Fibroblast of lung (primary cell): ENCODE data around the gene FAM13A. TPM values are rescaled to one million over a fixed set of nuclear protein-coding genes. Genes with fewer than 3 reads are reported as not detected.
"Not testable (repeated sequence)": the region's sequence is repeated elsewhere in the genome, so short reads cannot be mapped to it uniquely, and the experiment has no call there.

Experiments
- DNase-seq, 2 donors: peaks; one replicate each; pipeline versions ENCODE4 v3.0.0 to v3.0.0-alpha.2; 2010; ENCODE audit warnings: low read depth in 2 of 2
- H2AFZ ChIP-seq: 2 replicates; pipeline ENCODE4 v1.5.1; 2012; ENCODE audit warnings: low read length, control low read depth, inconsistent platforms
- H3K27ac ChIP-seq: 2 replicates; pipeline ENCODE4 v1.5.1; 2011; ENCODE audit warnings: low read length, control low read depth; ENCODE audit not compliant: insufficient read depth
- H3K27me3 ChIP-seq: 2 replicates; pipeline ENCODE4 v1.5.1; 2011; ENCODE audit warnings: mild to moderate bottlenecking, low read length; ENCODE audit not compliant: control insufficient read depth, insufficient read depth
- H3K36me3 ChIP-seq: 2 replicates; pipeline ENCODE4 v1.5.1; 2011; ENCODE audit warnings: low read length; ENCODE audit not compliant: control insufficient read depth, insufficient read depth
- H3K4me1 ChIP-seq: 2 replicates; pipeline ENCODE4 v1.5.1; 2011; ENCODE audit warnings: low read length; ENCODE audit not compliant: control insufficient read depth, insufficient read depth; ENCODE audit errors: extremely low read depth
- H3K4me2 ChIP-seq: 2 replicates; pipeline ENCODE4 v1.5.1; 2011; ENCODE audit warnings: low read length, control low read depth; ENCODE audit not compliant: insufficient read depth; ENCODE audit errors: extremely low read depth
- H3K4me3 ChIP-seq, 4 experiments: fragments of 200-600 bp in 1 of 4; sonication (generic) in 1 of 4; replicated peaks in 1 of 4; 2 replicates each; pipeline ENCODE4 v1.5.1; 2011 to 2016; ENCODE audit warnings: low read length in 4 of 4, low read depth in 3 of 4, mild to moderate bottlenecking in 3 of 4, control low read depth in 2 of 4, inconsistent platforms in 1 of 4, mixed read lengths in 1 of 4; ENCODE audit not compliant: insufficient read depth in 1 of 4; ENCODE audit errors: control extremely low read depth in 1 of 4
- H3K79me2 ChIP-seq: 2 replicates; pipeline ENCODE4 v1.5.1; 2012; ENCODE audit warnings: mild to moderate bottlenecking, low read length, inconsistent platforms; ENCODE audit not compliant: control insufficient read depth, insufficient read depth
- H3K9ac ChIP-seq: 2 replicates; pipeline ENCODE4 v1.5.1; 2011; ENCODE audit warnings: mild to moderate bottlenecking, low read length, control low read depth; ENCODE audit not compliant: insufficient read depth
- H3K9me3 ChIP-seq: 2 replicates; pipeline ENCODE4 v1.5.1; 2012; ENCODE audit warnings: low read depth, low read length; ENCODE audit not compliant: control insufficient read depth, insufficient read depth
- H4K20me1 ChIP-seq: 2 replicates; pipeline ENCODE4 v1.5.1; 2011; ENCODE audit warnings: low read length; ENCODE audit not compliant: control insufficient read depth, insufficient read depth; ENCODE audit errors: extremely low read depth
- CTCF ChIP-seq, 2 donors: IDR thresholded peaks in 1 of 2; conservative IDR thresholded peaks in 1 of 2; 1 replicate in 1 of 2; 2 replicates in 1 of 2; pipeline ENCODE4 v1.5.1; 2011 to 2012; ENCODE audit warnings: low read length in 2 of 2, control low read depth in 1 of 2, inconsistent platforms in 1 of 2, low read depth in 1 of 2, mild to moderate bottlenecking in 1 of 2
- EZH2 ChIP-seq: IDR thresholded peaks from 2 replicates; pipeline ENCODE4 v1.5.1; 2012; ENCODE audit warnings: low read length, control low read depth, mild to moderate bottlenecking; ENCODE audit errors: missing control alignments
- polyA plus RNA-seq, 2 donors: library from polyadenylated mRNA; depleted of rRNA in 1 of 2; stranded (reverse) in 1 of 2; unstranded in 1 of 2; fragments of >200 nt; gene quantifications; 2 replicates each; pipeline ENCODE4 v1.2.1, GENCODE V29; 2011 to 2012; ENCODE audit warnings: missing spikeins in 1 of 2
- total RNA-seq: library from RNA; depleted of rRNA; stranded (reverse); fragments of >200 nt; gene quantifications from 2 replicates; pipeline ENCODE4 v1.2.1, GENCODE V29; 2014

The FAM13A gene
- total and polyA plus RNA-seq, 2 donors (not counting 1 experiment from before 2014, with no cell fraction given), result 14.3 to 23.9 TPM

- H3K36me3 ChIP-seq, result no peaks in the 10 kb centered on the region
- no peak overlapping the region for H3K9ac ChIP-seq
- H2AFZ ChIP-seq, result no peak overlapping the region
- no peaks in the 10 kb centered on the region for H3K79me2 ChIP-seq
- no peak for DNase-seq
- H4K20me1 ChIP-seq, result no peaks in the 10 kb centered on the region
- H3K9me3 ChIP-seq, result no peaks in the 10 kb centered on the region
- TF ChIP-seq CTCF (conservative IDR thresholded peaks at IDR 0.05 in 1 of 2, IDR thresholded peaks at IDR 0.05 in 1 of 2; ENCODE audit: low read depth in 1 of 2, low read length in 2 of 2), result no peak
- TF ChIP-seq EZH2, result no peak
- H3K4me3 ChIP-seq, result no peak overlapping the region
- H3K27me3 ChIP-seq, result no peaks in the 10 kb centered on the region
- no peaks in the 10 kb centered on the region for H3K4me1 ChIP-seq
- no peak overlapping the region for H3K4me2 ChIP-seq
- no peak overlapping the region for H3K27ac ChIP-seq
Observed at GRCh38 chr4:88927420-88927819, 129.6 kb downstream of the FAM13A start.

- Histone ChIP-seq H3K27ac (no peak overlapping the region), H3K27me3 (no peaks in the 10 kb centered on the region), H3K9ac (no peak overlapping the region), H3K4me3 (no peak overlapping the region), H3K79me2 (no peaks in the 10 kb centered on the region), H3K4me2 (no peak overlapping the region), H2AFZ (no peak overlapping the region), H3K9me3 (no peaks in the 10 kb centered on the region), H4K20me1 (no peaks in the 10 kb centered on the region), H3K36me3 (no peaks in the 10 kb centered on the region), H3K4me1 (no peaks in the 10 kb centered on the region)
- TF ChIP-seq CTCF (conservative IDR thresholded peaks at IDR 0.05 in 1 of 2, IDR thresholded peaks at IDR 0.05 in 1 of 2; ENCODE audit: low read depth in 1 of 2, low read length in 2 of 2) (no peak), EZH2 (no peak)
- no peak for DNase-seq
Observed at GRCh38 chr4:88919056-88919455, 137.9 kb downstream of the FAM13A start.

GRCh38 chr4:88913181-88913580, 143.8 kb downstream of the FAM13A start:
- not testable (repeated sequence) for H3K27ac ChIP-seq, H3K27me3 ChIP-seq, H2AFZ ChIP-seq, H3K4me3 ChIP-seq, H3K4me2 ChIP-seq, H3K36me3 ChIP-seq, H3K9ac ChIP-seq, H4K20me1 ChIP-seq, H3K79me2 ChIP-seq, DNase-seq, H3K4me1 ChIP-seq, H3K9me3 ChIP-seq
